Measurements from ENCODE around the gene PRR5L.

DNA sequence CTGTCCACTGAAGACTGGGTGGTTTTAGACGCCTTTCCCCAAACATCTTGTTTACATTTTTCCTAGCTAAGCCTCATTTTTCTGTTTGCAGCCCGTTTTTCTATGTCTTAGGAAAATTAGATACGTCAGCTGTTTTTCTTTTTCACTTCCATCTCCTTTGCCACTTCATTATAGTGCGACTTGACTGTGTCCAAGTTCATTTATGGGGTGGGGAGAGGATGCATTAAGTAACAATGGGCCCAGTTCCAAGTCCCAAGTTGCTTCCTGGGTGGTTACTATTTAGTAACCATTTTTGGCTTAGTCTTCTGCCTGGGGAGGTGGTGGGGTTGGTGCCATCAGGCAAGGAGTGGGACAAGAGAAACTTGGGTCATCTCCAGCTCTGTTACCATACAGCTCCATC, 131.0 kb downstream of the PRR5L start:
- no peak for TF ChIP-seq SMAD1 (IDR thresholded peaks at IDR 0.05; ENCODE audit: low read depth, low read length, partially characterized antibody)
- TF ChIP-seq, protein P1, sequence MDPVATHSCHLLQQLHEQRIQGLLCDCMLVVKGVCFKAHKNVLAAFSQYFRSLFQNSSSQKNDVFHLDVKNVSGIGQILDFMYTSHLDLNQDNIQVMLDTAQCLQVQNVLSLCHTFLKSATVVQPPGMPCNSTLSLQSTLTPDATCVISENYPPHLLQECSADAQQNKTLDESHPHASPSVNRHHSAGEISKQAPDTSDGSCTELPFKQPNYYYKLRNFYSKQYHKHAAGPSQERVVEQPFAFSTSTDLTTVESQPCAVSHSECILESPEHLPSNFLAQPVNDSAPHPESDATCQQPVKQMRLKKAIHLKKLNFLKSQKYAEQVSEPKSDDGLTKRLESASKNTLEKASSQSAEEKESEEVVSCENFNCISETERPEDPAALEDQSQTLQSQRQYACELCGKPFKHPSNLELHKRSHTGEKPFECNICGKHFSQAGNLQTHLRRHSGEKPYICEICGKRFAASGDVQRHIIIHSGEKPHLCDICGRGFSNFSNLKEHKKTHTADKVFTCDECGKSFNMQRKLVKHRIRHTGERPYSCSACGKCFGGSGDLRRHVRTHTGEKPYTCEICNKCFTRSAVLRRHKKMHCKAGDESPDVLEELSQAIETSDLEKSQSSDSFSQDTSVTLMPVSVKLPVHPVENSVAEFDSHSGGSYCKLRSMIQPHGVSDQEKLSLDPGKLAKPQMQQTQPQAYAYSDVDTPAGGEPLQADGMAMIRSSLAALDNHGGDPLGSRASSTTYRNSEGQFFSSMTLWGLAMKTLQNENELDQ (CRISPR knock-in tag; IDR thresholded peaks at IDR 0.05; ENCODE audit: borderline replicate concordance) = no peak
- TF ChIP-seq, protein P2, sequence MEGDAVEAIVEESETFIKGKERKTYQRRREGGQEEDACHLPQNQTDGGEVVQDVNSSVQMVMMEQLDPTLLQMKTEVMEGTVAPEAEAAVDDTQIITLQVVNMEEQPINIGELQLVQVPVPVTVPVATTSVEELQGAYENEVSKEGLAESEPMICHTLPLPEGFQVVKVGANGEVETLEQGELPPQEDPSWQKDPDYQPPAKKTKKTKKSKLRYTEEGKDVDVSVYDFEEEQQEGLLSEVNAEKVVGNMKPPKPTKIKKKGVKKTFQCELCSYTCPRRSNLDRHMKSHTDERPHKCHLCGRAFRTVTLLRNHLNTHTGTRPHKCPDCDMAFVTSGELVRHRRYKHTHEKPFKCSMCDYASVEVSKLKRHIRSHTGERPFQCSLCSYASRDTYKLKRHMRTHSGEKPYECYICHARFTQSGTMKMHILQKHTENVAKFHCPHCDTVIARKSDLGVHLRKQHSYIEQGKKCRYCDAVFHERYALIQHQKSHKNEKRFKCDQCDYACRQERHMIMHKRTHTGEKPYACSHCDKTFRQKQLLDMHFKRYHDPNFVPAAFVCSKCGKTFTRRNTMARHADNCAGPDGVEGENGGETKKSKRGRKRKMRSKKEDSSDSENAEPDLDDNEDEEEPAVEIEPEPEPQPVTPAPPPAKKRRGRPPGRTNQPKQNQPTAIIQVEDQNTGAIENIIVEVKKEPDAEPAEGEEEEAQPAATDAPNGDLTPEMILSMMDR (IDR thresholded peaks at IDR 0.05 in 2 of 3, conservative IDR thresholded peaks at IDR 0.05 in 1 of 3; ENCODE audit: insufficient read depth in 2 of 3, low read depth in 1 of 3, low read length in 3 of 3) = no peak
- no peak for TF ChIP-seq POLR2A (conservative IDR thresholded peaks at IDR 0.05)
- TF ChIP-seq YY1 (IDR thresholded peaks at IDR 0.05; ENCODE audit: borderline replicate concordance in 1 of 3, control insufficient read depth in 1 of 3, extremely low read depth in 1 of 3, insufficient read depth in 3 of 3, insufficient read length in 1 of 3, insufficient replicate concordance in 2 of 3, low read depth in 1 of 3, low read length in 2 of 3) = no peak
- TF ChIP-seq RAD21 (CRISPR knock-in tag; conservative IDR thresholded peaks at IDR 0.05 in 1 of 2, IDR thresholded peaks at IDR 0.05 in 1 of 2) = no peak
- no peak for TF ChIP-seq ADNP (tag; IDR thresholded peaks at IDR 0.05)
- TF ChIP-seq POLR2AphosphoS5 (IDR thresholded peaks at IDR 0.05; ENCODE audit: control insufficient read depth, insufficient read depth, low read depth, low read length) = no peak
- no peak for TF ChIP-seq BRCA1 (IDR thresholded peaks at IDR 0.05)
- TF ChIP-seq BRCA1 (CRISPR knock-in tag; IDR thresholded peaks at IDR 0.05) = no peak
- TF ChIP-seq IFI16 (CRISPR knock-in tag; IDR thresholded peaks at IDR 0.05) = no peak
- no peak for TF ChIP-seq ZNF217 (CRISPR knock-in tag; IDR thresholded peaks at IDR 0.05)
- no peak for TF ChIP-seq GABPA (tag; conservative IDR thresholded peaks at IDR 0.05; ENCODE audit: low read depth)
- TF ChIP-seq, protein P3, sequence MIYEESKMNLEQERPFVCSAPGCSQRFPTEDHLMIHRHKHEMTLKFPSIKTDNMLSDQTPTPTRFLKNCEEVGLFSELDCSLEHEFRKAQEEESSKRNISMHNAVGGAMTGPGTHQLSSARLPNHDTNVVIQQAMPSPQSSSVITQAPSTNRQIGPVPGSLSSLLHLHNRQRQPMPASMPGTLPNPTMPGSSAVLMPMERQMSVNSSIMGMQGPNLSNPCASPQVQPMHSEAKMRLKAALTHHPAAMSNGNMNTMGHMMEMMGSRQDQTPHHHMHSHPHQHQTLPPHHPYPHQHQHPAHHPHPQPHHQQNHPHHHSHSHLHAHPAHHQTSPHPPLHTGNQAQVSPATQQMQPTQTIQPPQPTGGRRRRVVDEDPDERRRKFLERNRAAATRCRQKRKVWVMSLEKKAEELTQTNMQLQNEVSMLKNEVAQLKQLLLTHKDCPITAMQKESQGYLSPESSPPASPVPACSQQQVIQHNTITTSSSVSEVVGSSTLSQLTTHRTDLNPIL (CRISPR knock-in tag; IDR thresholded peaks at IDR 0.05) = no peak

Measured in K562 (cell line).